Fibroblast of lung (primary cell): ENCODE data around the gene GRIK4.

Source experiments
- EZH2 ChIP-seq: IDR thresholded peaks from 2 replicates; pipeline ENCODE4 v1.5.1; 2012; ENCODE audit warnings: low read length, control low read depth, mild to moderate bottlenecking; ENCODE audit errors: missing control alignments
- TF ChIP-seq, protein P1 (sequence below), 2 donors: IDR thresholded peaks in 1 of 2; conservative IDR thresholded peaks in 1 of 2; 1 replicate in 1 of 2; 2 replicates in 1 of 2; pipeline ENCODE4 v1.5.1; 2011 to 2012; ENCODE audit warnings: low read length in 2 of 2, control low read depth in 1 of 2, inconsistent platforms in 1 of 2, low read depth in 1 of 2, mild to moderate bottlenecking in 1 of 2

DNA sequence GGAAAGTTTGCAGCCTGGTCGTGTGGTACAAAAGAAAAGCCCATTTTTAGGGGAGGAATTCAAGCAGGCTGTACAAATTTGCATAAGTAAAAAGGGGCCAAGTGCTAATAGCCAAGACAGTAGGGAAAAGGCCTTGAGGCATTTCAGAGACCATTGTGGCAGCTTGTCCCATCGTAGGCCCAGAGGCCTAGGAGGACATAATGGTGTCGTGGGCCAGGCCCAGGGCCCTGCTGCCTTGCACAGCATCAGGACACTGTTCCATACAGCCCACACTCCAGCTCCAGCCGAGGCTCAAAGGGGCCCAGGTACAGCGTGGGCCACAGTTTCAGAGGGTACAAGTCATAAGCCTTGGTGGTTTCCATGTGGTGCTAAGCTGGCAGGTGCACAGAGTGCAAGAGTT is 106.9 kb downstream of the GRIK4 start:
- TF ChIP-seq, protein P1, sequence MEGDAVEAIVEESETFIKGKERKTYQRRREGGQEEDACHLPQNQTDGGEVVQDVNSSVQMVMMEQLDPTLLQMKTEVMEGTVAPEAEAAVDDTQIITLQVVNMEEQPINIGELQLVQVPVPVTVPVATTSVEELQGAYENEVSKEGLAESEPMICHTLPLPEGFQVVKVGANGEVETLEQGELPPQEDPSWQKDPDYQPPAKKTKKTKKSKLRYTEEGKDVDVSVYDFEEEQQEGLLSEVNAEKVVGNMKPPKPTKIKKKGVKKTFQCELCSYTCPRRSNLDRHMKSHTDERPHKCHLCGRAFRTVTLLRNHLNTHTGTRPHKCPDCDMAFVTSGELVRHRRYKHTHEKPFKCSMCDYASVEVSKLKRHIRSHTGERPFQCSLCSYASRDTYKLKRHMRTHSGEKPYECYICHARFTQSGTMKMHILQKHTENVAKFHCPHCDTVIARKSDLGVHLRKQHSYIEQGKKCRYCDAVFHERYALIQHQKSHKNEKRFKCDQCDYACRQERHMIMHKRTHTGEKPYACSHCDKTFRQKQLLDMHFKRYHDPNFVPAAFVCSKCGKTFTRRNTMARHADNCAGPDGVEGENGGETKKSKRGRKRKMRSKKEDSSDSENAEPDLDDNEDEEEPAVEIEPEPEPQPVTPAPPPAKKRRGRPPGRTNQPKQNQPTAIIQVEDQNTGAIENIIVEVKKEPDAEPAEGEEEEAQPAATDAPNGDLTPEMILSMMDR (conservative IDR thresholded peaks at IDR 0.05 in 1 of 2, IDR thresholded peaks at IDR 0.05 in 1 of 2; ENCODE audit: low read depth in 1 of 2, low read length in 2 of 2): no peak
- TF ChIP-seq EZH2: no peak
